Right atrium auricular region (tissue), 2 donors: Measurements from ENCODE around the gene TXNL4A. TPM values are rescaled to one million over a fixed set of nuclear protein-coding genes. Genes with fewer than 3 reads are reported as not detected.

Experiments used
- DNase-seq: peaks from one replicate; pipeline ENCODE4 v3.0.0-alpha.2; 2019; ENCODE audit warnings: low spot score
- H3K27ac ChIP-seq, 2 donors: fragments of 200-600 bp; sonication (generic); 1 replicate in 1 of 2; 2 replicates in 1 of 2; pipeline ENCODE4 v1.5.1; 2016 to 2019
- H3K27me3 ChIP-seq, 2 donors: fragments of 200-600 bp; sonication (generic); one replicate each; pipeline versions ENCODE4 v1.5.1 to v1.6.0; 2017 to 2019
- H3K36me3 ChIP-seq: fragments of 200-600 bp; sonication (generic); one replicate; pipeline ENCODE4 v1.5.1; 2016
- H3K4me1 ChIP-seq, 2 donors: fragments of 200-600 bp; sonication (generic); one replicate each; pipeline versions ENCODE4 v1.5.1 to v1.6.0; 2017 to 2019
- H3K4me3 ChIP-seq, 2 donors: fragments of 200-600 bp; sonication (generic); 1 replicate in 1 of 2; 2 replicates in 1 of 2; pipeline ENCODE4 v1.5.1; 2017 to 2019; ENCODE audit warnings: mild to moderate bottlenecking in 1 of 2, moderate library complexity in 1 of 2
- H3K9me3 ChIP-seq, 2 donors: fragments of 200-600 bp; sonication (generic); one replicate each; pipeline ENCODE4 v1.5.1; 2019
- total RNA-seq, 2 donors: library from RNA; depleted of rRNA; stranded (reverse); fragments of >200 nt; gene quantifications; one replicate each; pipeline ENCODE4 v1.1.0, GENCODE V29; 2016
- TF ChIP-seq, protein P1 (sequence below), 2 donors: fragments of 200-600 bp; sonication (generic); IDR thresholded peaks; one replicate each; pipeline ENCODE4 v1.5.1; 2019; ENCODE audit warnings: antibody characterized with exemption in 2 of 2

Gene TXNL4A
- total RNA-seq, 2 donors from 2014 or later: 20.8 to 37.5 TPM

DNA sequence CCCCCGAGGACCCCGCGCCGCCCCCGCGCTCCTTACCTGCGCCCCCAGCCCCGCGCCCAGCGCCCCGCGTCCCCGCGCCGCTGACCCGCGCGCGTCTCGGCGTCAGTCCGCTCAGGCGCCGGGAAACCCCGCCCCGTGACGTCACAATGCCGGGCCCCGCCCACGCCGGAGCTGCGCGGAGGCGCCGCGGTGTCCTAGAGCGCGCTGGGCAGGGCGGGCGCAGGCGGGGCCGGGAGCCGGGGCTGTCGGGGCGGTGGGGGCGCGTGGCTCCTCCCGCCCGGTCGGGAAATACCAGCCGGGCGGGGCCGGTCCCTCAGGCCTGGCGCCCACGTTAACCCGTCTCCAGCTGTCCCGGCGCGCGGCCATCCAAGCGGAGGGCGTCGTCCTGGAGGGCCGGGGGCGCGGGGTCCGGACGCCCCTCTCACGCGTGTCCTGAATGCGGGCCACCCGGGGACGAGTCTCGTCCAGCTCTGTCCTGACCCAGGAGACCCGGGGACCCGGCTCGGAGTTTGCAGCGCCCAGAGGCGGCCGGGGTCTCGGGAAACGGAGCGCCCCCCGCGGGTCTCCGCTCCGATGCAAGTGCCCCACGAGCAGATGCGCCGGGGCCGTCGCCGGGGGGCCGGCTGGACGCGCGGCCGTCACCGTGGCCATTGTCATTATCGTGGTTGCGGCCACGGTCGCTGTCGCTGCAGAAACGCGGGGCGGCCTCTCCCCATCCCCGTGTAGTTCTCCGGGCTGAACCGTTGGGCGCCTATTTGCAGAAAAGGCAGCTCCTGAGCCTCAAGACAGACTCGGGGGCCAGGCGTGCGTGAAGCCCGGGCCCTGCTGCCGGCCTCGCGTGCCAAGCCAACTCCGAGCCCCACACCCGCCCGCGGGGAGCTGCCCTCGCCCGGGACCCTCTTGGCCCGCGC, 36.6 kb downstream of the TXNL4A start, which contains the start of gene SLC66A2:
SLC66A2 (minus strand) TSS at position 109 of the 911 bp plus-strand sequence. CDS start 727 bp downstream, outside the sequence.
- Histone ChIP-seq H3K36me3 (no peaks in the 10 kb centered on the region), H3K9me3 (no peaks in the 10 kb centered on the region), H3K4me3 (peak within 1 kb of the TSS; percentile 97 to 99), H3K4me1 (peaks cover 0 to 48% of the 10 kb centered on the region in 2 donors), H3K27ac (peak within 1 kb of the TSS; percentile 86 to 93), H3K27me3 (no peaks in the 10 kb centered on the region)
- TF ChIP-seq, protein P1, sequence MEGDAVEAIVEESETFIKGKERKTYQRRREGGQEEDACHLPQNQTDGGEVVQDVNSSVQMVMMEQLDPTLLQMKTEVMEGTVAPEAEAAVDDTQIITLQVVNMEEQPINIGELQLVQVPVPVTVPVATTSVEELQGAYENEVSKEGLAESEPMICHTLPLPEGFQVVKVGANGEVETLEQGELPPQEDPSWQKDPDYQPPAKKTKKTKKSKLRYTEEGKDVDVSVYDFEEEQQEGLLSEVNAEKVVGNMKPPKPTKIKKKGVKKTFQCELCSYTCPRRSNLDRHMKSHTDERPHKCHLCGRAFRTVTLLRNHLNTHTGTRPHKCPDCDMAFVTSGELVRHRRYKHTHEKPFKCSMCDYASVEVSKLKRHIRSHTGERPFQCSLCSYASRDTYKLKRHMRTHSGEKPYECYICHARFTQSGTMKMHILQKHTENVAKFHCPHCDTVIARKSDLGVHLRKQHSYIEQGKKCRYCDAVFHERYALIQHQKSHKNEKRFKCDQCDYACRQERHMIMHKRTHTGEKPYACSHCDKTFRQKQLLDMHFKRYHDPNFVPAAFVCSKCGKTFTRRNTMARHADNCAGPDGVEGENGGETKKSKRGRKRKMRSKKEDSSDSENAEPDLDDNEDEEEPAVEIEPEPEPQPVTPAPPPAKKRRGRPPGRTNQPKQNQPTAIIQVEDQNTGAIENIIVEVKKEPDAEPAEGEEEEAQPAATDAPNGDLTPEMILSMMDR (IDR thresholded peaks at IDR 0.05): no peak
- peak; percentile 89 for DNase-seq

DNA sequence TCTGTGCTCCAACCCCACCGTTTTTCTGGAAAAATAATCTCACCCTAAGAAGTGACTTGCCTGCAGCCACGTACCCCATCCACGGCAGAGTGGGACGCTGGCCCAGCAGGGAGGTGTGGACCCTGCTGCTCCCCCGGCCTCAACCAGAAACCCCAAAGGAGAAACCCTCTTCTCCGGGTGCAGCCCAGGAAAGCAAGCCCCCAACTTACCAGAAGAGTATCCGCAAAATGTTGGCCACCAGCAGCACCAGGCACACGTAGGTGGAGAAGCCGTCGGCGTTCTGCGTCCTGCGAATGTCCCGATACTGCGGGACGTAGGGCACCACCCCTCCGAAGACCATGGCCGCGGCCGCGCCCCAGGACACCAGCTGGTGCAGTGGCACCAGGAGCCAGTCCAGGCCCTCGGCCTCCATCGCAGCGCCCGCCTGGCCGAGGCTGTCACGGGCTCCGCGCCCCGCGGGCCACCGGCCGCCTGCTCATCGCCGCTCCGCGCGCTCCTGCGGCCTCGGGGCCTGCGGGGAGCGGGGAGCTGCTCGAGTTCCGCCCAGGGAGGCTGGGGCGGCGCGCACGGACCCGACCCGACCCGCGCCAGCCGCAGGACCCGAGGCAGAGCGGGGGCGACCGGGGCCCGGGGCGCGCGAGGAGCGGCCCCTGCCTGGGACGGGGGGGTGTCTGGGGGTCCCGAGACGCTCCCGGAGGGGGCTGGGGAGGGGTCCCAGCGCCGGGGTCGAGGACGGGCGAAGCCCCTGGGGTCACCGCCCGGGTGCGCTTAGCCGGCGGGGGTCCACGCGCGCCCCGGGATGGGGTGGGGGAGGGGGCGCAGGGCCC, 37.6 kb downstream of the TXNL4A start:
- Histone ChIP-seq H3K27ac (peak overlapping the region; percentile 86 to 93), H3K9me3 (no peaks in the 10 kb centered on the region), H3K27me3 (no peaks in the 10 kb centered on the region), H3K4me1 (peaks cover 0 to 54% of the 10 kb centered on the region in 2 donors), H3K4me3 (peak overlapping the region; percentile 97 to 99), H3K36me3 (no peaks in the 10 kb centered on the region)
- no peak for DNase-seq
- TF ChIP-seq, protein P1 (IDR thresholded peaks at IDR 0.05): no peak

DNA sequence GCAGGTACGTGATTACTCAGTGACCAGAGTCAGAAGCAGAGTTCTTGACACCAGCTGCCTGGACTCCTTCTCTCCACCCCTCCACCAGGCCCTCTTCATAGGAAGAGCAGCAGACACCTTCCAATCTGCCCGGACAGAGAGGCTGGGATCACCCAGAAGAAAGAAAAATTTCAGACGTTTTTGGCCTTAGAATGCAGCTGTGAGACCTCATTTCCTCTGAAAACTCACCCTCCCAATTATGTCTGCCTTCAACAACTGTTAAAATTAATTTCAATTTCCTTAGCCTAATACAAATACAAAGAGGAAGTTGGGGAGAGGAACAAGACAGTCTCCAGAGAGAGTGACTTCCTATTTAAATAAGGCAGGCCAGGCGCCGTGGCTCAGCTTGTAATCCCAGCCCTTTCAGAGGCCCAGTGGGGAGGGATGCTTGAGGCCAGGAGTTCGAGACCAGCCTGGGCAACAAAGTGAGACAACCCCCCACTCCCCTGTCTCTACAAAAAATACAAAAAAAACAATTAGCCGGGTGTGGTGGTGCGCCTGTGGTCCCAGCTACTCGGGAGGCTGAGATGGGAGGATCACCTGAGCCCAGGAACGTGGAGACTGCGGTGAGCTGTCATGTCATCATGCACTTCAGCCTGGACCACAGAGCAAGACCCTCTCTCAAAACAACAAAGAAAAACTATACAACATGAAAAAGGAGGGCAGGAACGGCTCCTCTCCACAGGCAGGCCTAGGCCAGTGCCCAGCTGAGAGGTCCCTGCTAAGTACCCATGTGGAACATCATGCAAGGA, 38.5 kb downstream of the TXNL4A start:
- Histone ChIP-seq H3K27me3 (no peaks in the 10 kb centered on the region), H3K4me3 (peak overlapping the region; percentile 97 to 99), H3K36me3 (no peaks in the 10 kb centered on the region), H3K9me3 (no peaks in the 10 kb centered on the region), H3K27ac (peak overlapping the region; percentile 86 to 93), H3K4me1 (peaks cover 0 to 63% of the 10 kb centered on the region in 2 donors)
- TF ChIP-seq, protein P1 (IDR thresholded peaks at IDR 0.05): no peak
- DNase-seq: no peak

DNA sequence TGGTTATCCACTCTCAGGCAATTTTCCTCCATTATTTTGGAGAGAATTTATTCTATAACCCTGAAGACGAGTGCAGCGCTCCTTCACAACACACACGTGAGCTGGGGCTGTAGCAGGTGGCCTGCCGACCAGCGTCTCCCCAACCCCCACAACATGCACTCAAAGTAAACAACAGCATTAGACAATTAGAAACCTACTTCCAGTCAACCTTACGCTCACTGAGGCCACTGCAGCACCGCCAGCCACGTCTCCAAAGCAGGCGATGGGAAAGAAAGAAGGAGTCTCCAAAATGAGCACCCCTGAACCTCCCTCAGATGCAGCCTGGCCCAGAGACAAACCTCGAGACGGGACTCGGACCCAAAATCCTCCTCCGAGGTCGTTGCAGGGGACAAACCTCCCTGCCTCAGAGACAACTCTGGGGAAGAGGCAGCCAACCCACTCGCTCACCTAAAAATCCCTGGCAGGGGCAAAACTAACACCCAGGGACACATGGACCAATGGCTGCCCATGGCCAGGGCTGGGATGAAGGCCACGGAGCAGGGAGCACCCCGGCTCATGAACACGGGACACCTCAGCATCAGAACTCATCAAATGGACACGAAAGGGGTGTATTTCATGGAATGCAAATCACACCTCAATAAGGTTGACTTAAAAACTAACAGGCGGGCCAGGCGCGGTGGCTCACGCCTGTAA, 39.5 kb downstream of the TXNL4A start:
- no peak overlapping the region for H3K4me3 ChIP-seq
- H3K9me3 ChIP-seq: no peaks in the 10 kb centered on the region
- H3K27me3 ChIP-seq: no peaks in the 10 kb centered on the region
- peak overlapping the region in 1 of 2 donors; percentile 93 for H3K27ac ChIP-seq
- TF ChIP-seq, protein P1 (IDR thresholded peaks at IDR 0.05): no peak
- no peak for DNase-seq
- H3K36me3 ChIP-seq: no peaks in the 10 kb centered on the region
- peaks cover 0 to 73% of the 10 kb centered on the region in 2 donors for H3K4me1 ChIP-seq
